Pancreas (tissue), 10 donors: ENCODE results near the gene BOLL. TPM values are rescaled to one million over a fixed set of nuclear protein-coding genes. Genes with fewer than 3 reads are reported as not detected.
"Not testable (repeated sequence)": the region's sequence is repeated elsewhere in the genome, so short reads cannot be mapped to it uniquely, and the experiment has no call there.

ENCODE experiments used
- ATAC-seq, 4 donors: fragments of 200-7000 bp; cut with Tn5 transposase; one replicate each; pipeline versions ENCODE4 v1.8.0 to v1.9.1; 2020; ENCODE audit warnings: mild to moderate bottlenecking in 4 of 4, moderate library complexity in 4 of 4
- DNase-seq, 6 donors: peaks; one replicate each; pipeline ENCODE4 v3.0.0-alpha.2; 2020
- FAIRE-seq: peaks from 2 replicates; lab custom pipeline; 2012; peaks lifted over from hg19 to GRCh38; lab: Jason Lieb, UNC
- H3K27ac ChIP-seq, 4 donors: fragments of 200-600 bp; sonication (generic); 1 replicate in 3 of 4; 2 replicates in 1 of 4; pipeline versions ENCODE4 v1.5.0 to v1.8.0; 2020
- H3K27me3 ChIP-seq, 4 donors: fragments of 200-600 bp; one replicate each; pipeline ENCODE4 v1.8.0; 2021
- H3K36me3 ChIP-seq, 3 donors: fragments of 200-600 bp; sonication (generic) in 1 of 3; one replicate each; pipeline versions ENCODE4 v1.5.0 to v1.8.0; 2020 to 2021
- H3K4me1 ChIP-seq, 3 donors: fragments of 200-600 bp; one replicate each; pipeline ENCODE4 v1.8.0; 2021
- H3K4me3 ChIP-seq, 4 donors: fragments of 200-600 bp; sonication (generic) in 2 of 4; one replicate each; pipeline versions ENCODE4 v1.5.0 to v1.8.0; 2020 to 2021
- H3K9me3 ChIP-seq, 4 donors: fragments of 200-600 bp; one replicate each; pipeline ENCODE4 v1.8.0; 2021
- WGBS, 2 donors: extraction: QIAGEN DNeasy Blood & Tissue Kit; methylation state at CpG; one replicate each; pipeline ENCODE4 v1.1.7; 2013; 5-methylcytosine and 5-hydroxymethylcytosine counted together
- intact Hi-C, 3 donors: fragments of 100-400 bp; cut with DNase I; formaldehyde crosslinking; loops; one replicate each; pipeline versions ENCODE4 v1.11.1 to v1.14.2; 2022
- polyA plus RNA-seq, 2 donors: library from polyadenylated mRNA; stranded (reverse); fragments of 200-250 nt; gene quantifications; one replicate each; pipeline ENCODE4 v1.2.3, GENCODE V29; 2013
- total RNA-seq, 6 donors: library from RNA; stranded (reverse); fragmentation: NEBNext Ultra II Directional in 4 of 6; extraction: Animal tissue kit (Norgen Biotek cat#: 25700) in 4 of 6; gene quantifications; one replicate each; pipeline versions ENCODE4 v1.2.1 to v1.2.4, GENCODE V29; 2021 to 2023
- TF ChIP-seq, protein P1 (sequence below), 4 donors: fragments of 200-600 bp; sonication (generic) in 3 of 4; IDR thresholded peaks; one replicate each; pipeline versions ENCODE4 v1.5.0 to v1.8.0; 2021; ENCODE audit warnings: antibody characterized with exemption in 4 of 4
- donor health status: healthy with polysubstance abuse.
- donor health status: DM: no; HTN: no; CAD: no; lungs with moderate emphysema.
- donor health status: DM: no; HTN: no; CAD: no.
- donor health status: control.
- donor health status: control.
- donor health status: Bipolar disorder and iron deficiency.
- donor health status: DM: yes; HTN: yes; CAD: no.
- donor health status: DM: no; HTN: no; CAD: no.
- donor health status: DM: no; HTN: no; CAD: no.
- donor health status: DM: yes; HTN: yes; CAD: no.

BOLL gene
- total and polyA plus RNA-seq, 8 donors, result not detected

DNA sequence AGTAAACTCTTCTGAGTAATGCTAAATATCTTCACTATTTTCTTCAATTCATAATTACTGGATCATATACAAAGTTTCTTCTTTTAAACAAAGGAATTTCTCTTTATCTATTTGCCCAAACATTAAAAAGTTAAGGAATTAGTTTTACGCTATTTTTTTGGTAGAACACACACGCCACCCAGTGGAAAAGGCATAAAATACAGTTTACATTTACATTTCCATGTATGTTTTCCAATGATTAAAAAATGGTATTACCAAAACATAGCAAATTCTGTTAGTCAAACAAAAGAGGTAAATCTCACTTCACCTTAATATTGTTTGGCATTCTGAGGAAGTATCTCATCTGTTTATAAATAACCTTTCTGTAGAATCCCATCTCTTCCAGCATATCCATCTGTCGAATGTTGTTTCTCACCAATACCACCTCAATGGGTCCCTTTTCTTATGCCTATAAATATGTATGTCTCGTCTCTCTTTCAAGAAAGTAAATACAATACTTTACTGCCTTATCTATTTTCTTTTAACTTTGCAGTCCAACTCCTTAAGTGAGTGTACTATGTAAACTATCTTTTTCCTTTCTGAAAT lies 7.2 kb downstream of the BOLL start:
- 22 to 25% methylated on average over 4 of the region's 4 CpGs for WGBS, 2 donors
- Histone ChIP-seq H3K9me3 (no peaks in the 10 kb centered on the region), H3K4me3 (no peak overlapping the region), H3K4me1 (no peaks in the 10 kb centered on the region), H3K27ac (no peak overlapping the region), H3K36me3 (no peaks in the 10 kb centered on the region), H3K27me3 (no peaks in the 10 kb centered on the region)
- ATAC-seq (peak in 2 of 4 donors; percentile 45 to 51), DNase-seq (no peak), FAIRE-seq (peak; percentile 93)
- TF ChIP-seq, protein P1, sequence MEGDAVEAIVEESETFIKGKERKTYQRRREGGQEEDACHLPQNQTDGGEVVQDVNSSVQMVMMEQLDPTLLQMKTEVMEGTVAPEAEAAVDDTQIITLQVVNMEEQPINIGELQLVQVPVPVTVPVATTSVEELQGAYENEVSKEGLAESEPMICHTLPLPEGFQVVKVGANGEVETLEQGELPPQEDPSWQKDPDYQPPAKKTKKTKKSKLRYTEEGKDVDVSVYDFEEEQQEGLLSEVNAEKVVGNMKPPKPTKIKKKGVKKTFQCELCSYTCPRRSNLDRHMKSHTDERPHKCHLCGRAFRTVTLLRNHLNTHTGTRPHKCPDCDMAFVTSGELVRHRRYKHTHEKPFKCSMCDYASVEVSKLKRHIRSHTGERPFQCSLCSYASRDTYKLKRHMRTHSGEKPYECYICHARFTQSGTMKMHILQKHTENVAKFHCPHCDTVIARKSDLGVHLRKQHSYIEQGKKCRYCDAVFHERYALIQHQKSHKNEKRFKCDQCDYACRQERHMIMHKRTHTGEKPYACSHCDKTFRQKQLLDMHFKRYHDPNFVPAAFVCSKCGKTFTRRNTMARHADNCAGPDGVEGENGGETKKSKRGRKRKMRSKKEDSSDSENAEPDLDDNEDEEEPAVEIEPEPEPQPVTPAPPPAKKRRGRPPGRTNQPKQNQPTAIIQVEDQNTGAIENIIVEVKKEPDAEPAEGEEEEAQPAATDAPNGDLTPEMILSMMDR (IDR thresholded peaks at IDR 0.05), result peak in 3 of 4 donors; percentile 43 to 63 (median 43)
- intact Hi-C loops, result no loop called here

DNA sequence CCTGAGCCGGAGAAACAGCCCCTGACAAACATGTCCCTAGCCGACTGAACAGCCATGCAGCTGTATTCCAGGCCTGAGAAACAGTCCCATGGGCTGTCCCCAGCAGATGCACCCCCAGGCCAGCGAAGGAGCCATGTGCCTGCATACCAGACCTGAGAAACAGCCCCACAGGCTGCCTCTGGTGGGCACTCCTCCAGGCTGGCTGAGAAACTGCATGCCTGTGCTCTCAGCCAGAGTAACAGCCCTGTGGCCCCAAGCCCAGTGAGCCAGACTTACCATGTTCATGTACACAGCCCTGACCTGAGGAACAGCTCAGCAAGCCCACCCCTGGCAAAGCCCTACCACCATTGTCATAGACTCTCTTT lies 24.8 kb downstream of the BOLL start:
- FAIRE-seq, result no peak
- Histone ChIP-seq H3K27ac (no peak overlapping the region), H3K36me3 (no peaks in the 10 kb centered on the region), H3K4me1 (no peaks in the 10 kb centered on the region), H3K27me3 (no peaks in the 10 kb centered on the region), H3K4me3 (no peak overlapping the region), H3K9me3 (no peaks in the 10 kb centered on the region)
- peak in 1 of 6 donors; percentile 7 for DNase-seq
- no peak for ATAC-seq
- intact Hi-C loops, result no loop called here
- TF ChIP-seq, protein P1 (IDR thresholded peaks at IDR 0.05), result no peak
- WGBS, 2 donors, result 83 to 87% methylated on average over 3 of the region's 3 CpGs

DNA sequence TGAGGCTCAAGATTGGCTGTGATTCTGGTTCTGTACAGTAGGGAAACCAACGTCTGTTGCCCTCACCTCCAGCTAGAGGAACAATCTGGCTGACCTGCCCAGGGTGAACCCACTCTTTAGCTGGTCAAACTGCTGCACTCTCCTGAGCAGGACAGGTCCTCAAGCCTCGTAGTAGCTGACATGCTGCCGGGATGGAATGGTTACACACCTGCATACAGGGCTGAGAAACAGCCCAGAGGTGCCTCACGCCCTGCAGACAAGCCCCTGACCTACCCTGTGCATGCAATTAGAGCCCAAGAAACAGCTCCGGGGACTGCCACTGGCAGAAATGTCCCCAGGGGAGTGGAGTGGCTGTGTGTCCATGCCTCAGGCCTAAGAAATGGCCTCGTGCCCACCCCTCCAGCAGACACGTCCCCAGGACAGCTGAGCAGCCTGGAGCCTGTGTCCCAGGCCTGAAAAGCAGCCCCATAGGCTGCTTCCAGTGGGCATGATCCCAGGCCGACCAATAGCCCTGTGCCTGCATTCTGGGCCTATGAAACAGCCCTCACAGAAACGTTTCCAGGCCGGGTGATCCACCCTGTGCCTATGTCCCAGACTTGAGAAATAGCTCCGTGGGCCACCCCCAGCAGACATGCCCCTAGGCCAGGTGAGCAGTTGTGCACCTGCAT lies 25.4 kb downstream of the BOLL start:
- Histone ChIP-seq H3K36me3 (no peaks in the 10 kb centered on the region), H3K9me3 (no peaks in the 10 kb centered on the region), H3K4me1 (no peaks in the 10 kb centered on the region), H3K4me3 (no peak overlapping the region), H3K27me3 (no peaks in the 10 kb centered on the region), H3K27ac (no peak overlapping the region)
- DNase-seq (peak in 1 of 6 donors; percentile 9), FAIRE-seq (no peak), ATAC-seq (no peak)
- intact Hi-C loops, result no loop called here
- 57 to 72% methylated on average over 11 of the region's 11 CpGs for WGBS, 2 donors
- TF ChIP-seq, protein P1 (IDR thresholded peaks at IDR 0.05), result no peak

DNA sequence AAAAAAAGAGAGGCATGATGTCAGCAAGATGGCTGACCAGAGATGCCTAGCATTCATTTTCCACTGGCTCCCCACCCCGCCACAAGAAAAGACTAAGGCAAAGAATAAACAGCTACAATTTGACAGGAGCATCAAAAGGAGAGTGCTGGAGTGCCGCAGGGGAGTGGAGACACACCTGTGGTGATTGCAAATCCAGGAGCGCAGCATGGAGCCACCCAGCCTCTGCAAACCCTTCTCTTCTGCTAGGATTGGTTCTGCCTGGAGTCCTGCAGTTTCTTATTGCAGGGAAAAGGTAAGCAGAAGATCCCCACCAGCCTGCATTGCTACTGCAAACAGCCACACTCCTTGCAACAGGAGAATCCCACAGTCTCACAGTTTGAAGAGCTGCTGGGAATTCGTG lies 26.1 kb downstream of the BOLL start:
- intact Hi-C loops, result no loop called here
- Histone ChIP-seq H3K27ac (no peak overlapping the region), H3K27me3 (no peaks in the 10 kb centered on the region), H3K4me1 (no peaks in the 10 kb centered on the region), H3K9me3 (no peaks in the 10 kb centered on the region), H3K36me3 (no peaks in the 10 kb centered on the region), H3K4me3 (no peak overlapping the region)
- TF ChIP-seq, protein P1 (IDR thresholded peaks at IDR 0.05), result no peak
- 49 to 62% methylated on average over 4 of the region's 4 CpGs for WGBS, 2 donors
- no peak for ATAC-seq
- FAIRE-seq, result no peak
- no peak for DNase-seq

DNA sequence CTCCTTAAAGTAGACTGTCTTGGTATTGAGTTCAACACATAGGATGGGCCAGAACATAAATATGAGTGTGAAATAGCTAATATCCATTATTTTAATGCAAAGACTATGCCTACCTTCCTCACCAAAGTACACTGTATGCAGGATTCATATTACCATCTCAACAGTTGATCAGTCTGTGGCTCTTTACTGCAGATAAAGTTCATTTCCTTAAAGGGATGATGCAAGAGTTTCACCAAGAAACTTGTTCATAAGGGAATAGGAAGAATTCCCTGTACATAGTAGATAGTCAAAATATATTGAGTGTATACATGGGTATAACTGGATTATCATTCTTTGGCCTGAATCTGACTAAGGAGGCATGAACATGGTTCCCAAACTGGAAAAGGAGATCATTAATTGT lies 44.9 kb downstream of the BOLL start:
- Histone ChIP-seq H3K9me3 (no peaks in the 10 kb centered on the region), H3K4me1 (no peaks in the 10 kb centered on the region), H3K36me3 (no peaks in the 10 kb centered on the region), H3K4me3 (no peak overlapping the region), H3K27ac (no peak overlapping the region), H3K27me3 (no peaks in the 10 kb centered on the region)
- TF ChIP-seq, protein P1 (IDR thresholded peaks at IDR 0.05), result no peak
- DNase-seq (no peak), ATAC-seq (no peak), FAIRE-seq (no peak)
- intact Hi-C loops, result no loop called here

DNA sequence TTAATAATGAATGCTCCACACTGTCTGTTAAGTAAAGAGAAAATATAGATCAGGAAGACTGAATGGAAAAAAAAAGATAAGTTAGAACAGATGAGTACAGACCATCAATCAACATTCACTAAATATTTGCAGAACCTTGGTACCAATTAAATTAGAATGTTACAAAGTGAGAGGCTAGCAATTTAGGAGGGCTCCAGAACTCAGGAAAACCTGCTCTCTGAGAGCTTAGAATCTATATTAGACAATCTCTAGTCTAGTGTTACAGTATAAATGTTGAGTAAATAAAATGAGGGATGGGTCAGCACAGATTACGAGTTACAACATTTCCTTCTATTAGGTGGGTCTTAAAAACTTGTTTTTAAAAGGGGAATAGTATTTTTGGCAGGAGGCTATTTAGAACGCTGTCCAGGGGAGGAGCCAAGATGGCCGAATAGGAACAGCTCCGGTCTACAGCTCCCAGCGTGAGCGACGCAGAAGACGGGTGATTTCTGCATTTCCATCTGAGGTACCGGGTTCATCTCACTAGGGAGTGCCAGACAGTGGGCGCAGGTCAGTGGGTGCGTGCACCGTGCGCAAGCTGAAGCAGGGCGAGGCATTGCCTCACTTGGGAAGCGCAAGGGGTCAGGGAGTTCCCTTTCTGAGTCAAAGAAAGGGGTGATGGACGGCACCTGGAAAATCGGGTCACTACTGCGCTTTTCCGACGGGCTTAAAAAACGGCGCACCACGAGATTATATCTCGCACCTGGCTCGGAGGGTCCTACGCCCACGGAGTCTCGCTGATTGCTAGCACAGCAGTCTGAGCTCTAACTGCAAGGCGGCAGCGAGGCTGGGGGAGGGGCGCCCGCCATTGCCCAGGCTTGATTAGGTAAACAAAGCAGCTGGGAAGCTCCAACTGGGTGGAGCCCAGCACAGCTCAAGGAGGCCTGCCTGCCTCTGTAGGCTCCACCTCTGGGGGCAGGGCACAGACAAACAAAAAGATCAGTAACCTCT lies 56.3 kb downstream of the BOLL start:
- 85 to 90% methylated on average over 26 to 31 of the region's 32 CpGs for WGBS, 2 donors
- ATAC-seq, H3K36me3 ChIP-seq, DNase-seq, H3K27me3 ChIP-seq, H3K9me3 ChIP-seq, H3K27ac ChIP-seq, FAIRE-seq, intact Hi-C loops, H3K4me1 ChIP-seq, H3K4me3 ChIP-seq: not testable (repeated sequence)
